COLO668 (cell line): ENCODE data around the gene KTI12.
A peak's percentile ranks its signal among the peaks of the same experiment; 100 is the strongest.
"Not testable (repeated sequence)": the region's sequence is repeated elsewhere in the genome, so short reads cannot be mapped to it uniquely, and the experiment has no call there.

ENCODE experiments used
- DNase-seq: peaks from one replicate; lab custom pipeline; 2025; ENCODE audit not compliant: unreplicated experiment; lab: John Stamatoyannopoulos, UW

KTI12 gene

GRCh38 chr1:52041551-52042185 is 8.1 kb upstream of the KTI12 start:
- no peak for DNase-seq

DNA sequence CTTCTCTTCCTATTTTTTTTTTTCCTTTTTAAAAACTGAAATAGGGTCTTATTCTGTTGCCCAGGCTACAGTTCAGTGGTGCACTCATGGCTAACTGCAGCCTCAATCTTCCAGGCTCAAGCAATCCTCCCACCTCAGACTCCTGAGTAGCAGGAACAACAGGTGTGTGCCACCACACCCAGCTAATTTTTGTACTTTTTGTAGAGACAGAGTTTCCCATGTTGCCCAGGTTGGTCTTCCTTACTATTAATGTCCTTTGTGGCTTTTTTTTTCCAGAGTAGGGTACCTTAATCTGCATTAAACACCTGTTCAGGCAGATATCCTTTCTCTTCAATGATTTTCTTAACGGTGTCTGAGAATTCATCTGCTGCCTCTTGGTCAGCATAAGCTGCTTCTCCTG is 4.3 kb upstream of the KTI12 start:
- DNase-seq = no peak

- DNase-seq = no peak
Measured at GRCh38 chr1:52037402-52037814, 3.8 kb upstream of the KTI12 start.

DNA sequence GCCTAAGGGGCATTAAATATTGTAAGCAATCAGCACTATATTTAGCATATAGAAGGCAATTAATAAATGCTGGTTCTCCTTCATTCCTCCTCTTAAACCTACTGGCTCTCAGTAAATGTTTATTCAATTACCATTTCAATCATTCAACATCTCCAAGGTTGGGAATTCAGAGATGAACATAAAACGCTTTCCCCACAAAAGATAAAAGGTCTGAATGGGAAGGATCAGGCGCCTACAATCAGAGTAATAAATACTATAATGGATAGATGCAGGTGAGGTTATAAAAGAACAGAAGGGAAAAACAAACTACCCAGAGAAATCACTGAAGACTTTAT is 407 bp upstream of the KTI12 start:
- no peak for DNase-seq

DNA sequence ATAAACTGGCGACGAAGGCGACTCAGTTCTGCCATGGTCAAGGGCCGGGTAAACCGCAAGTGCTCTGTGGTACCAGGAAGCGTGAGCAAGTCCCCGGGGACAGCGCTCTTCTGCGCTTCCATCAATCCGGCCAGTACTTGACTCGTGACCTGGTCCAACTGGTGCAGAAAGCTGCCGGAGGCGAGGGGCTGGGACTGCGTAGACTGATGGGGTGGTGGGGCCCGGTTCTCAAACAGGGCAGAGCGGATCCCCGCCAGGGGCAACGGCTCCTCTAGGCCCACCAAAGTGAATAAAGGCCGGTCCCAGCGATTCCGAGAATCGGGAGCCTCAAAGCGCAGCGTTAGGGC is 852 bp downstream of the KTI12 start:
- DNase-seq = peak; percentile 77

DNA sequence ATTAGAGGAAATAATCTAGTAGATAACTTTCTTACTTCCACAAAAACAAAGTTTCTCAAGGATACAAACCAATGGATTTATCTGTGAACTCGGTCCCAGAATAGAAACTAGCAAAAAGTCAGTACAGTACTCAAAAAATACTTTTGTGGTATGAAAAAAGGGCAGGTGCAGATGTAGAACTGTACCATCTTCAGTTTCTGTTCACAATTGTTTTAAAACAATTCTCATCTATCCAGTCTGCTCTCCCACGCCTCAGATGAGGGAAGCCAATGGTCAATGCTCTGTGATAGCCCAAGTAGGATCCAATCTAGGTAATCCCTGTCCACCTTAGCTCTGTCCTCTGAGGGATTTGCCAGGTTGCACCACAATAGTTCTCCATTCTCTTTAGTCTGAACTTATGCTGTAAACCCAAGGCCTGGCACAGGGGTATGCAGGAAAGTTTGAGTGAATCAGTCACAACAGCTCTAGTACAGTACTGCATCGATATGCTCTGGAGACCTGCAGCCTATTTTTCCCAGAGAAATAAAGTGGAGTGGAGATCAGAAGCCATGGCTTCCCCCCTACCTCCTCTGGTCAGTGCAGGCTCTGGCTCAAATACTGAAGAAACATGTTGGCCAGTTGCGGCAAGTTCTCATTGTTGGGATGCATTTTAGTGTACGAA is 1.4 kb downstream of the KTI12 start:
- DNase-seq = no peak

DNA sequence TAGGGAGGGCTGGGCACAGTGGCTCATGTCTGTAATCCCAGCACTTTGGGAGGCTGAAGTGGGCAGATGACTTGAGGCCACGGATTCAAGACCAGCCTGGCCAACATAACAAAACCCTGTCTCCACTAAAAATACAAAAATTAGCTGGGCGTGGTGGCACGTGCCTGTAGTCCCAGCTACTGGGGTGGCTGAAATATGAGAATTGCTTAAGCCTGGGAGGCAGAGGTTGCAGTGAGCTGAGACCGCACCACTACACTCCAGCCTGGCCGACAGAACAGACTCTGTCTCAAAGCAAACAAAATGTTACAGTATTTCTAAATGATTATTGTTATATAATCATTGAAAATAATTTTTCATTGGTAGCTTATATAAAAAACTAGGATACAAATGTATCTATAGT is 4.8 kb downstream of the KTI12 start:
- DNase-seq = peak; percentile 53

- DNase-seq = no peak
Measured at GRCh38 chr1:52028328-52028727, 5.3 kb downstream of the KTI12 start.

GRCh38 chr1:52026278-52026677 is 7.3 kb downstream of the KTI12 start:
- no peak for DNase-seq

- DNase-seq = no peak
Measured at GRCh38 chr1:52022133-52022532, 11.5 kb downstream of the KTI12 start.

- no peak for DNase-seq
Measured at GRCh38 chr1:52008071-52008809, 25.4 kb downstream of the KTI12 start.

- no peak for DNase-seq
Measured at GRCh38 chr1:52007215-52008002, 26.2 kb downstream of the KTI12 start.

GRCh38 chr1:52006081-52006553 is 27.5 kb downstream of the KTI12 start:
- DNase-seq = not testable (repeated sequence)

GRCh38 chr1:52005548-52005947 is 28.1 kb downstream of the KTI12 start:
- not testable (repeated sequence) for DNase-seq

DNA sequence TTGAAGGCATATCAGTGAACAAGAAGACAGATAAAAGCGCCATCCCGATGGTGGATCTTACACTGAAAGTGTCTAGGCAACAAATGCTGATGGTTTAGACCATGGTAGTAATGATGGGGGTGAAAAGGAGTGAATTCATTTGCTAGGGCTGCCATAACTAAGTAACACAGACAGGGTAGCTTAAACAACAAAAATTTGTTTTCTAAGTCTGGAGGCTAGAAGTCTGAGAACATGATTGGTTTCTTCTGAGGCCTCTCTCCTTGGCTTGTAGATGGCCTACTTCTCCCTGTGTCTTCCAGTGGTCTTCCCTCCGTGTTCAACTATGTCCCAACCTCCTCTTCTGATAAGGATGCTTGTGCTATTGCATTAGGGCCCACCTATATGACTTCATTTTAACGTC is 29.7 kb downstream of the KTI12 start:
- DNase-seq = no peak

- peak; percentile 89 for DNase-seq
Measured at GRCh38 chr1:52002038-52002917, 31.3 kb downstream of the KTI12 start.

DNA sequence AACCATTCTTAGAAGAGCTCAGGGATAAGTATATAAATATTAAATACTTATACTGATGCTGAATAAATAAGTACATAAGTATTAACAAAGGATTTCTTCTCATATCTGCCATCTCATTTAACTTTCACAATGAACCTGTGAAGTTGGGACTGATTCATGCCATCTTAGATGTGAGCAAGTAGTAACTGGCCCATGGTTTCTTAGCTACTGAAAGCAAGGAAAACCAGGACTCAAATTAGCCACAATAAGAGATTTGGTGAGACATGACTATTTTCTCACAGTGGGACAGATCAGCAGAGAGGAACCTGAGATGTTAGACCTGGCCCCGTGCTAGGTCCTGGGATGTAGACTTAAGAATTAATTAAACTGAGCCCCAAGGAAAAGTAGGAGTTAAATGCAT is 34.9 kb downstream of the KTI12 start:
- no peak for DNase-seq

DNA sequence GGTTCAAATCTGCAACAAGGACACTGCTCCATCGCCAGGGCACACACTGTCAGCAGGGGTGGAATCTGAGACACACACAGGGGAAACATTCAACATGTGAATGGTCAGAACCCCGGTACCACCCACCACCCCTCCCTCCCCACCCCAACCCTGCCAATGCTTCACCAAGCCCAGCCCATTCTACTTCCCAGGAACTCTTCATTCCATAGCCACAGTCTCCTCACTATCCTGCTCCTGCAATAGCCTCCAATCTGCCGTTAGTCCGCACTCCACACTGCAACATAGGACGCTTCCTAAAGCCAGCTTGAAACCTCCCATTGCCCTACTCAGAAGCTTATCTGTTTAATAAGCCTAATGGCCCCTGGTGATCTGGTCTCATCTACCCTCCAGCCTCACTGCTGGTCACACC is 35.6 kb downstream of the KTI12 start:
- DNase-seq = no peak

DNA sequence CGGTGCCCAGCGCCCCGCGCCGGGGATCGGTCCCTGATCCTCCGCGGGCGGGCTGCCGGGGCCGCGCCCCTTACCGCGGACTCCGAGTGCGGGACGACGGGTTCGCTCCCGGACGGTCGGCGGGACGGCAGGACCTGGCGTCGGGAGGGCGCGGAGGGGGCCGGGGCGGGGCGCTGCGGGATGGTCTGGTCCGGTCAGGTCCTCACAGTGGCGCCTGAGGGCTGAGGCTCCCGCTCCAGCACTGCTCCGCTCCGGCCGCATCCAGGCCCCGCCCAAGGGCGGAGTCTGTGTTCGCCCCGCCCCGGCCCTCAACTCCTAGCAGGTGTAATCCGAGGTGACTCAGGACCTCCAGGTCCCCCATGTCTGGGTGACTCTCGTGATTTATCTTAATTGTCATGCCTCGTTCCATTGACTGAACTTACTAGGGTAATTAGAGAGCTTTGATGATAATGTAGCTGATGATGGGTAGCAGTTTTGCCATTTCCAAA is 43.1 kb downstream of the KTI12 start, which contains the start of gene RAB3B:
Gene RAB3B, minus strand, starts transcription at position 223 of the 488 bp plus-strand sequence. CDS start 13,583 bp downstream, outside the sequence.
- DNase-seq = peak; percentile 96
